Measurements from ENCODE around the gene ZNF605.
A peak's percentile ranks its signal among the peaks of the same experiment; 100 is the strongest.
"Not testable (repeated sequence)": the region's sequence is repeated elsewhere in the genome, so short reads cannot be mapped to it uniquely, and the experiment has no call there.

The ZNF605 gene

DNA sequence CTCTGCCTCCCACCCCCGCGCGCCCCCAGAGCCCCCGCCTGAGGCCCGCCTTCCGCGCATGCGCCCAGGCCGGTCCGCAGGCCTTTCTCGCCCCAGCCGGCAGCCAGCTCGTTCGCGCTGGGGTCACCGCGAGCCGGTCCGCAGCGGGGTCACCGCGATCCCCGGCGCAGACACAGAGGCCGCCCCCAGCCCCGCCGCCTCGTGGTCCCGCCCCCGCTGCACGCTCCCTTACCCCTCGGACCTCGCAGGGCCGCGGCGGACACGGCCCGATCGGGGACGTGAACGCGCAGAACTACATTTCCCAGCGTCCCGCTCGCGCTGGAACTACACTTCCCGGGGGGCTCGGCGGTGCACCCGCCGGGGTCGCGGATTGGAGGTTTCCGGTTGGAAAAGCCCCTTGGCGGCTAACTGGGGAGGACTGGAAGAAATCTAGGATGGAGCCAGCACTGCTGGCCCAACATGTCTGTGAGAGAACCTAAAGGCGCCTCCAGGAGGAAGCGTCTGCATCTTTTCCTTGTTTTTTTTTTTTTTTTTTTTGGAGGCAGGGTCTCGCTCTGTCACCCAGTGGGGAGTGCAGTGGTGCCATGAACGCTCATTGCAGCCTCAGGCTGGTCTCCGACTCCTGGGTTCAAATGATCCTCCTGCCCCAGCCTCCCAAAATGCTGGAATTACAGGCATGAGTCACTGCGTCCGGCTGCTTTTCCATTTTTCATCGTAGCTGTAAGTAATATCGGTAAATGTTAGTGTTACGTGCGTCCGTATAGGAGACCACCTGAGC, at the start of gene ZNF605:
TSS of gene ZNF605 (minus strand) at position 296 of the 778 bp plus-strand sequence. CDS start 10,671 bp downstream, outside the sequence.
- TF ChIP-seq, protein P1, sequence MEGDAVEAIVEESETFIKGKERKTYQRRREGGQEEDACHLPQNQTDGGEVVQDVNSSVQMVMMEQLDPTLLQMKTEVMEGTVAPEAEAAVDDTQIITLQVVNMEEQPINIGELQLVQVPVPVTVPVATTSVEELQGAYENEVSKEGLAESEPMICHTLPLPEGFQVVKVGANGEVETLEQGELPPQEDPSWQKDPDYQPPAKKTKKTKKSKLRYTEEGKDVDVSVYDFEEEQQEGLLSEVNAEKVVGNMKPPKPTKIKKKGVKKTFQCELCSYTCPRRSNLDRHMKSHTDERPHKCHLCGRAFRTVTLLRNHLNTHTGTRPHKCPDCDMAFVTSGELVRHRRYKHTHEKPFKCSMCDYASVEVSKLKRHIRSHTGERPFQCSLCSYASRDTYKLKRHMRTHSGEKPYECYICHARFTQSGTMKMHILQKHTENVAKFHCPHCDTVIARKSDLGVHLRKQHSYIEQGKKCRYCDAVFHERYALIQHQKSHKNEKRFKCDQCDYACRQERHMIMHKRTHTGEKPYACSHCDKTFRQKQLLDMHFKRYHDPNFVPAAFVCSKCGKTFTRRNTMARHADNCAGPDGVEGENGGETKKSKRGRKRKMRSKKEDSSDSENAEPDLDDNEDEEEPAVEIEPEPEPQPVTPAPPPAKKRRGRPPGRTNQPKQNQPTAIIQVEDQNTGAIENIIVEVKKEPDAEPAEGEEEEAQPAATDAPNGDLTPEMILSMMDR (conservative IDR thresholded peaks at IDR 0.05; ENCODE audit: low read length) = no peak

DNA sequence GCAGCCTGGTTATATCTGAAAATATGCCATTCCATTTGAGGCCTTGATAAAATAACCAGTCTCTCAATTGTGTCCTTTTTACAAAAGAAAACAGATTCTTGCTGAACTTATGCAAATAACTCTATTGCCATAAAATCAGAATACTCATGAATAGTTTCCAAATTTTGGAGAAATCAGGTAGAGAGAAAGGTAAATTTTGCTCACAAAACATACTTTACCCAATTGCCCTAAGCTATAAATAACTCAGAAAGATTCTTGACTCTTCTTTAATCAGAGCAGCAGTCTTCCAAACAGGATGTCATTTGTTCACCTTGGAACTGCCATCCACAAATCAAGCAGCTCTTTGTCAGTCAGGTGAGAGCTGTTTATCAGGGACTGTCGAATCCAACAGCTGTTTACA, 42.6 kb upstream of the ZNF605 start:
- no peak for DNase-seq (ENCODE audit: low read depth)
- H3K4me3 ChIP-seq (ENCODE audit: low read length) = no peak overlapping the region
- TF ChIP-seq, protein P1 (conservative IDR thresholded peaks at IDR 0.05; ENCODE audit: low read length) = no peak

More for the DNA sequence above, at the start of gene ZNF605:
- peak within 1 kb of the TSS; percentile 90 for H3K4me3 ChIP-seq (ENCODE audit: low read length)
- peak; percentile 87 for DNase-seq (ENCODE audit: low read depth)

DNA sequence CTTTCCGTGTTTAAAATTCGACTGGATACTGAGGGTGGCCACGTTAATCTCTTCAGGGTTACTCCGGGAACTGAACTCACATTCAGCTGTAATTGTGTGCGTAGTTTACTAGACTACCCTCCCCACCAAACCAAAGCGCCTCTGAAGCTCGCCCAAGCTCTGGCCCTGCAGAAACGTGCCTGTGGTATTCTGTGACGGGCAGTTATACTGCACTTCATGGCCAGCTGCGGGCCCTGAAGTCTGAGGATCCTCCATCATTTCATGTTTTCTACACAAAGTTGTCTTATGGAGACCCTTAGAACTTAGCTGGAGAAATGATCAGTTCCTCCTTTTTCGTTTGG, 30.7 kb upstream of the ZNF605 start:
- peak overlapping the region; percentile 97 for H3K4me3 ChIP-seq (ENCODE audit: low read length)
- DNase-seq (ENCODE audit: low read depth) = peak; percentile 9
- TF ChIP-seq, protein P1 (conservative IDR thresholded peaks at IDR 0.05; ENCODE audit: low read length) = no peak

DNA sequence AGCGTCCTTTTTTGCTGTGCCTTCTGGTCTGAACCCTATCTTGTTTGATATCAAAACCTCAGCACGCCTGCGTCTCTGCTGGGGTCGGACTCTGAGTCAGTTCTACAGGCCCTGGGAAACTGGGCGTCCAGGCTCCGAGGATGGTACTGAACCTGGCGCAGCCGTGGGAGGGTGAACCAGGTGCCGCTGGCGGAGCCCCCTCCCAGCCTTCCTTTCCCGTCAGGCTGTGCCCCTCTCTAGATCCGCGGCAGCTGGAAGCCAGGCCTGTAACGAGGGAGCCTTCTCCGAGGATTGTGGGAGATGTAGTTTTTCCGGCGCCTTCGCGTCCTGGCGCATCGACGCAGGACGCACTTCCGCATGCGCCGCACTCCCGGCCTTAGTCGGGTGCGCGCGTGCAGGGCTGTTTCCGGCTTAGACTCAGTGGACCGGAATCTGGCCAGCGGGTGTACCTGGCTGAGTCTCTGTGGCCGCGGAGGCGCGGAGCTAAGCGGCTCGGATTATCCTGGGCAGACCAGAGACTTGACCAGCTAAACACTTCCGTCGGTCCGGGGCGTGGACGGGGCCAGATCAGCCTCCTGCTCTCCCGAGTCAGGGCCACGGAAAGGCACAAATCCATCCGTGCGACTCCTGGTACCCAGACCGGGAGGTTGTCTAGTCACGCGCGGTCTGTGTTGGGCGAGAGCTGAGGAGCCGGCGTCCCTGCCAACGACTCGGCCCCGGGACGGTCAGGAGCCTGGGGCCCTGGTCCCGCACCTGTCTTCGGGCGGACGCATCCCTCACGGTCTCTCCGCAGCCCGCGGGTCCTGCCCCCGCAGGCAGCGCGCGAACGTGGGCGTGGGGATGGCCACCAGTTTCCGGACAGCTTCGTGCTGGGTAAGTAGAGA, 30.1 kb upstream of the ZNF605 start, which contains the start of gene ZNF26:
TSS of gene ZNF26 (plus strand) at position 367 of the 884 bp plus-strand sequence. CDS start at position 841, 474 bp downstream.
- DNase-seq (ENCODE audit: low read depth) = peak; percentile 87
- H3K4me3 ChIP-seq (ENCODE audit: low read length) = peak within 1 kb of the TSS; percentile 97
- TF ChIP-seq, protein P1 (conservative IDR thresholded peaks at IDR 0.05; ENCODE audit: low read length) = no peak

DNA sequence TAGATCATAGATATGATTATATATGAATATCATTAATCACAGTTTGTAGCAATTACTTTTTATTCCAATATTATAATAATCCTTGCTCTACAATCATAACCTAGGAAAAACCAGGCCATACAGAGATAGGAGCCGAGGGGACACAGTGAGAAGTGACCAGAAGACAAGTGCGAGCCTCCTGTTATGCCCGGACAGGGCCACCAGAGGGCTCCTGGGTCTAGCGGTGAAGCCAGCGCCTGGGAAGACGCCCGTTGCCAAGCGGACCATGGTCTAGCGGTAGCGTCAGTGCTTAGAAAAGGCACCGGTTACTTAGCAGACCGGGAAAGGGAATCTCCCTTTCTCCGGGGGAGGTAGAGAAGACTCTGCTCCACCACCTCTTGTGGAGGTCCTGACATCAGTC, 20.8 kb upstream of the ZNF605 start:
- H3K4me3 ChIP-seq (ENCODE audit: low read length); DNase-seq (ENCODE audit: low read depth): not testable (repeated sequence)

DNA sequence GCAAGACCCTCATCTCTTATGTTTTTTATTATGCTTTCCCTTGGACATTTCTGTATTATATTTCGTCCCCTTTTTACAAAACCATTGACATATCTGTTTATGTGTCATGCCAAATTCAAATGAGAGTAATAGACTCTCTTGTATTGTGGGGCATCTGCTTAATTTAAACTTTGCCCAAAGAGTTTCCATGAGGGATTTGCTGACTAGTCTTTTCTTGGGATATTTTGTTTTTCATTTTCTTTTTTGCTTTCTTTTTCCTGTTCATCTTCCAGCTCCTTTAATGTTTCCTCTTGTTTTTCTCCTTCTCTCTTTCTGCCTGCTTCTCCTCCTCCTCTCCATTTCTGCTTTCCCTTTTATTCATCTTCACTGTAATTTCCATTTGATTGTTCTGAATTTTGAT, 16.3 kb upstream of the ZNF605 start:
- TF ChIP-seq, protein P1 (conservative IDR thresholded peaks at IDR 0.05; ENCODE audit: low read length) = no peak
- no peak overlapping the region for H3K4me3 ChIP-seq (ENCODE audit: low read length)
- no peak for DNase-seq (ENCODE audit: low read depth)

DNA sequence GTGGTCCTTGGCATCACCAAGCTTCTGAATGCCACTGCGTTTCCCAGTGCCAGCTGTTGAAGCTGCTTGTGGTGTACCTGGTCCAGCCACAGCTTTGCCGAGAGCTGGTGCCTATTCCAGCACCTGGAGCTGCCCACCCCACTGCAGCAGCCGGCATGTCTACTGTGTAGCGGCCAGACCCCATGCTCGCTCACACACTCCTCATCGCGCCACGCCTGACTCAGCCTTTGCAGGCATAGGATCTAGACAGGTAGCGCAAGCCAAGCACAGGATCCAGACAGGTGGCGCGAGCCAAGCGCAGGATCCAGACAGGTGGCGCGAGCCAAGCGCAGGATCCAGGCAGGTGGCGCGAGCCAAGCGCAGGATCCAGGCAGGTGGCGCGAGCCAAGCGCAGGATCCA, 11.6 kb upstream of the ZNF605 start:
- DNase-seq (ENCODE audit: low read depth) = no peak
- TF ChIP-seq, protein P1 (conservative IDR thresholded peaks at IDR 0.05; ENCODE audit: low read length) = no peak

More for the DNA sequence above, 11.6 kb upstream of the ZNF605 start:
- no peak overlapping the region for H3K4me3 ChIP-seq (ENCODE audit: low read length)

All from AG10803 (cell line).